Spinal cord (tissue), 10 donors: ENCODE results near the gene NEBL. TPM values are rescaled to one million over a fixed set of nuclear protein-coding genes. Genes with fewer than 3 reads are reported as not detected.
A peak's percentile ranks its signal among the peaks of the same experiment; 100 is the strongest.

ENCODE experiments used
- DNase-seq, 6 donors: peaks; one replicate each; pipeline versions ENCODE4 v3.0.0 to v3.0.0-alpha.2; 2013 to 2015; ENCODE audit warnings: low spot score in 6 of 6, low read depth in 4 of 6
- H3K27ac ChIP-seq: one replicate; pipeline ENCODE4 v1.5.1; 2013; ENCODE audit warnings: low read depth, low read length, control low read depth
- H3K27me3 ChIP-seq: one replicate; pipeline ENCODE4 v1.6.1; 2013; ENCODE audit warnings: low read length; ENCODE audit not compliant: control insufficient read depth, insufficient read depth
- H3K36me3 ChIP-seq: one replicate; pipeline ENCODE4 v1.6.1; 2013; ENCODE audit warnings: low read length; ENCODE audit not compliant: control insufficient read depth, insufficient read depth
- H3K4me1 ChIP-seq: one replicate; pipeline ENCODE4 v1.6.1; 2013; ENCODE audit warnings: low read length; ENCODE audit not compliant: control insufficient read depth, insufficient read depth
- H3K4me3 ChIP-seq: one replicate; pipeline ENCODE4 v1.5.1; 2013; ENCODE audit warnings: low read depth, low read length, control low read depth
- H3K9me3 ChIP-seq: one replicate; pipeline ENCODE4 v1.6.1; 2013; ENCODE audit warnings: low read length; ENCODE audit not compliant: control insufficient read depth, insufficient read depth
- WGBS: methylation state at CpG from one replicate; pipeline ENCODE4 v1.1.5; 2013; ENCODE audit warnings: missing lambda C conversion rate; ENCODE audit not compliant: insufficient coverage; 5-methylcytosine and 5-hydroxymethylcytosine counted together
- polyA plus RNA-seq, 2 donors: library from polyadenylated mRNA; unstranded; fragments of 120-200 nt; gene quantifications; one replicate each; pipeline ENCODE4 v1.2.1, GENCODE V29; 2013; ENCODE audit not compliant: insufficient read length in 2 of 2
- total RNA-seq, 2 donors: library from RNA; depleted of rRNA in 1 of 2; stranded (reverse); fragments of 120-200 nt in 1 of 2; fragments of >200 nt in 1 of 2; gene quantifications; one replicate each; pipeline versions ENCODE4 v1.2.3 to v1.2.4, GENCODE V29; 2013 to 2014
- donor health status: healthy.

Gene NEBL
- total and polyA plus RNA-seq, 4 donors: 28.8 to 157 (median 66.6) TPM

DNA sequence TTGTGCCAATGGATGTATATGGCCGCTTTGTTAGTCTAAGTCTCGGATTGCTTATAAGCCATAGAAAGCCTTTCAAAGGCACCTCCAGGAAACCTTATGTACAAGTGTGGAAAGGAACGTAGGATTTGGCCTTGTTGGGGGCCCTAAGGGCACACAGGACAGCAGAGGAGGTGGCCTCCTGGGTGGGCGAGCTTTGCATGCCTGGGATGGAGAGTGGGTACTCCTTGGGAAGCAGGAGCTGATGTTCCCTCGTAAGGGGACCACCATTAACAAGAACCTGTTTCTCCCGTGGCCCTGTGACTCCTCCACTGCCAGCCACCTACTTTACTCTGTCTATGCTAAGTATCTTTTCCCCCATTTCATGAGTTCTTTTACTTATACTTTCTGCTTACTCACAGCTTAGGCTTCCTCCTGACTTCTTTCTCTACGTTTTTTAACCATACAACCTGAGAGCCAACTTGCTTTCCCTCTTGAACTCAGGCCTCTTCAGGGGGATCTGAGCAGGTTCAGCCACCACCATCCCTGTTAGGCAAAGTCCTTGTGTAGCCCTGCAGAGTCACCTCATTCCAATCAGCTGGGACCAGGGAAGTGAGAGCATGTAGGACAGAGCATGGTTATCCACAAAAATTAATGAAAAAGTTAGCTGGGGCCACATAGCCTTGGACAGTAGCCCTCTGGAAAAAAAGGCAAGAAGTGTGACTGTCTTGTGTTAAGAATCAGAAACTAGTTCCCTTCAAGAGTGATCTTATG is 118.9 kb downstream of the NEBL start:
- Histone ChIP-seq H3K27ac (no peak overlapping the region), H3K9me3 (no peaks in the 10 kb centered on the region), H3K36me3 (no peaks in the 10 kb centered on the region), H3K4me1 (no peaks in the 10 kb centered on the region), H3K4me3 (no peak overlapping the region), H3K27me3 (no peaks in the 10 kb centered on the region)
- WGBS: 92% methylated on average over 4 of the region's 7 CpGs
- DNase-seq: no peak

DNA sequence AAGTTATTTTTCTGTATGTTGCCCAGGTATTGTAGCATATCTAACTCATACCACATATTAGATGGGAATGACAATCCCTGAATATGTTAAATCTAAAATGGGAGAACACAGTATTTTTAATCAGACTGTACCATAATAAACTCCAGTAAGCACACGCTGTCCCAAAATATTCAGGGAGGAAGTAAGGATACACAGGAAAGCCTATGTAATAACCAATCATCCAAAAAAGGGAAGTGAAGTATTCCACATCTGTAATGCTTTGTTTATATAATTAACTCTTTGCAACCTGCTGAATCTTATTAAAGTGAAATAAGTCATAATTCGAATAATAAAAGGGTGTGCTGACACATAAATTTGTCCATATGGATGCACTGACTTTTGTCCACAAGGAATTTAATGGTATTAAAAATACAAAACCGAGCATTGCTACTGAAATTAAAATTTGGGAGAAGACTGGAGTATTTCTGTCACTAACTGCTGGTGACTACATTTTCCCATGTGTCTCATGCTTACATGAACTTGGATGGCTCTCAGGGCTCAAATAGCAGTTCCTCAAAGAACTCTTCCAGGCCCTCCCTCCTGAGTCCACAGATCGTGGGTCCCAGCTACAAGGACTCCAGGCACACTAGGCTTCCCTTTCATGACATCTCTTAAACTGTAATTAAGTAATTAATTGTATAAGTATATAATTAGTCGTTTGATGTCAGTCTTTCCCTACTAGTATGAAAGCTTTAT is 120.6 kb downstream of the NEBL start:
- Histone ChIP-seq H3K9me3 (no peaks in the 10 kb centered on the region), H3K27me3 (no peaks in the 10 kb centered on the region), H3K36me3 (no peaks in the 10 kb centered on the region), H3K27ac (no peak overlapping the region), H3K4me3 (no peak overlapping the region), H3K4me1 (no peaks in the 10 kb centered on the region)
- WGBS: 83% methylated on average over 1 of the region's 5 CpGs
- DNase-seq: peak in 1 of 6 donors; percentile 8

DNA sequence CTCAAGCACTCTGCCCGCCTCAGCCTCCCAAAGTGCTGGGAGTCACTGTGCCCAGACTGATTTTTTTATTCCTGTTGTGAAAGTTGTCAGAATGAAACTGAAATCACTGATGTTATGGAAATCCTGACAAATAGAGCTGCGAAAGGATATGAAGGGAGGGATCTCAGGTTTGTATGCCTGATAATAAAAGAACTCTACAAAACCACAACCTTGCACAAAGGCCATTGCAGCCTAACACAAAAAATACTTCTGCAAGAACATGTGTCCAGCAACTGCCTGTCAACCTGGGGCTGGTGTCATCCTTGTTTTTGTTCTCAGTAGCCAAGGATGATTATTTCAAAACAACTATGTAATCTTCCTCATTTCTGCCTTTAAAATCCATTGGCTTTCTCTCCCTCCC is 126.1 kb downstream of the NEBL start:
- no peak for DNase-seq
- Histone ChIP-seq H3K4me1 (no peaks in the 10 kb centered on the region), H3K9me3 (no peaks in the 10 kb centered on the region), H3K27me3 (no peaks in the 10 kb centered on the region), H3K27ac (no peak overlapping the region), H3K36me3 (no peaks in the 10 kb centered on the region), H3K4me3 (no peak overlapping the region)
- no CpG with 5 or more reads among the region's 2 CpGs for WGBS

DNA sequence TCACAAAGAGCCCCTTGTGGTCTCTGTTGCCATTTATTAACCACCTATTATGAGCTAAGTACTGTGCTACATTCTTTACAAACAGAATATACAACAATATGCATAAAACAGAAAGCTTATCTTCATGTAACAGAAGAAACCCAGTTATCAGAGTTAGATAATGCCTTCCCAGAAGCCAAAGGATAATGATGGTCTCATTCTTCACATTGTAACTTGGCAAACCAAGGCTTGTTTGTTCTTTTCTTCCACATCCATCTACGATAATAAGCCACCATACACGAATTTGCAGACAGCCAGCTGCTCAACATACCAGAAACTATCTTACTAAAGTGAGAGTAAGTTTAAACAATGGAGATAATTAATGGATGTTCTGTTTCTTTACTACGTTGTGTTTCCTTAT is 127.6 kb downstream of the NEBL start:
- no peaks in the 10 kb centered on the region for H3K27me3 ChIP-seq
- no peak overlapping the region for H3K27ac ChIP-seq
- H3K36me3 ChIP-seq: no peaks in the 10 kb centered on the region
- DNase-seq: peak in 1 of 6 donors; percentile 42
- no peak overlapping the region for H3K4me3 ChIP-seq
- H3K4me1 ChIP-seq: no peaks in the 10 kb centered on the region
- H3K9me3 ChIP-seq: no peaks in the 10 kb centered on the region
- no CpG with 5 or more reads among the region's 3 CpGs for WGBS

DNA sequence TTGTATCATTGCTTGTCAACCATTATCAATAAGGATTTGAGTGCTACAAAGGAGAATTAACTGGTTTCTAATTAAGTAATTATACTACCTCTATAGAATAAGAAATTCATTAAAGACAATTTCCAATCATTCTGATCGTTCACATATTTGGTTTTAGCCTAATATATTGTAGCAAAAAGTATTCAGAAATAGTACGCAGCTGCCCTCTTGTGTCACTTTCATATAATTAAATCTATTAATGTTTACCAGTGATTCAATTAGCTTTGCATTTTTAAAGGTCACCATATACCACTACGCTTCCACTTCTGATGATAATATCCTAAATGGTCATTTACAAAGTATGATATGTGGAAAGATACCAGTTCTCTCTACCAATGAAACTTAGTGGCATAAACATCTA is 128.3 kb downstream of the NEBL start:
- H3K4me3 ChIP-seq: no peak overlapping the region
- no CpG with 5 or more reads among the region's 3 CpGs for WGBS

DNA sequence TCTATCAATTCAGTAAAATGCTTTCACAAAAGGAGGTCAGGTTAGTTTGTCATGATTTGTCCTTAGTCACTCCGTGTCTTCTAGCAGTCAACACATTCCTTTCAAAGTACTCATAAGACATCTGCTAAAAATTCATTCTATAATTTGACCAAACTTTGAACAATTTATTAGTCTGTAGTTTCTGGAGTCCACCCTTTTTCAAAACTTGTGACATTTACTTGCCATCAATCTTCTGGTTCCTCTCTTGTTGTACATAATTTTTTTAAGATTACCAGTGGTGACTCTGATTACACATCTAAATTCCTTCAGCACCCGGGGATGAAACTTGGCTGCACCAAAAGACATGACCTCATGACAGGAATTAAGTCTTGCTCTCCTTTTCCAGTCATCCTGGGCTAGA is 130.1 kb downstream of the NEBL start:
- DNase-seq: no peak
- Histone ChIP-seq H3K36me3 (no peaks in the 10 kb centered on the region), H3K27me3 (no peaks in the 10 kb centered on the region), H3K4me1 (no peaks in the 10 kb centered on the region), H3K27ac (no peak overlapping the region), H3K9me3 (no peaks in the 10 kb centered on the region), H3K4me3 (no peak overlapping the region)
- no CpG with 5 or more reads among the region's 2 CpGs for WGBS

More for the DNA sequence above, 128.3 kb downstream of the NEBL start:
- no peak overlapping the region for H3K27ac ChIP-seq
- no peaks in the 10 kb centered on the region for H3K36me3 ChIP-seq
- DNase-seq: peak in 5 of 6 donors; percentile 20 to 89 (median 29)
- H3K27me3 ChIP-seq: no peaks in the 10 kb centered on the region
- no peaks in the 10 kb centered on the region for H3K4me1 ChIP-seq
- no peaks in the 10 kb centered on the region for H3K9me3 ChIP-seq

DNA sequence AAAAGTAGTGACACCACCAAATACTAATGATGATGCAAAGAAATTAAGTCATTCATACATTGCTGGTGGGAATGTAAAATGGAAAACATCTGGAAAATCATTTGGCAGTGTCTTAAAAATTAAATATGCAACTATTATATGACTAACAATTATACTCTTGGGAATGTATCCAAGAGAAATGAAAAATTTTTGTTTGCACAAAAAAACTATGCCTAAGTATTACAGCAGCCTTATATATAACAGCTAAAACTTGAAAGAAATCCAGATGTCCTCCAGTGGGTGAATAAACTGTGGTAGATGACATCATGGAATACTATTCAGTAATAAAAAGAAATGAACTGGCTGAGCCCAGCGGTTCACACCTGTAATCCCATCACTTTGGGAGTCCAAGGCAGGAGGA is 132.0 kb downstream of the NEBL start:
- DNase-seq: no peak
- H3K27me3 ChIP-seq: no peaks in the 10 kb centered on the region
- H3K4me3 ChIP-seq: no peak overlapping the region
- H3K4me1 ChIP-seq: no peaks in the 10 kb centered on the region
- H3K36me3 ChIP-seq: no peaks in the 10 kb centered on the region
- H3K9me3 ChIP-seq: no peaks in the 10 kb centered on the region
- 100% methylated on average over 1 of the region's 1 CpG for WGBS
- H3K27ac ChIP-seq: no peak overlapping the region

DNA sequence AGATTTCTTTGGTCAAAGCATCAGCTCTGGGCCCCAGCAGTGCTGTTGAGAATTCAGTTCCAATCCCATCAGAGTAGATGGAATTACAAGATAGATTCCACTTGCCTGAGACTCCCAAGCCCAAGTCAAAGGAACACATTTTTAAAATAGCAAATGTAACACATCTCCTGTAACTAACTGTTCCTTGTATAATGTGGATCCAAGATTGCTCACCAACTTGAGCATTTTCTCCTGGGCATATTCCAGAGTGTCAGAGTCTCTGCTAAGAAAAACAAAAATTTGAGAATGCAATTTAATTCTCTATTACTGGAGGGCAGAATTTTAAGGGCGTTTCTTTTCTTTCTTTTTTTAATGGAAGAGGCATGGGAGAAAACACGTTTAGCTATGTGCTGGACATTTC is 136.7 kb downstream of the NEBL start:
- Histone ChIP-seq H3K36me3 (no peaks in the 10 kb centered on the region), H3K4me1 (no peaks in the 10 kb centered on the region), H3K27me3 (no peaks in the 10 kb centered on the region), H3K27ac (no peak overlapping the region), H3K9me3 (no peaks in the 10 kb centered on the region), H3K4me3 (no peak overlapping the region)
- peak in 1 of 6 donors; percentile 28 for DNase-seq
- WGBS: no CpG with 5 or more reads among the region's 2 CpGs

DNA sequence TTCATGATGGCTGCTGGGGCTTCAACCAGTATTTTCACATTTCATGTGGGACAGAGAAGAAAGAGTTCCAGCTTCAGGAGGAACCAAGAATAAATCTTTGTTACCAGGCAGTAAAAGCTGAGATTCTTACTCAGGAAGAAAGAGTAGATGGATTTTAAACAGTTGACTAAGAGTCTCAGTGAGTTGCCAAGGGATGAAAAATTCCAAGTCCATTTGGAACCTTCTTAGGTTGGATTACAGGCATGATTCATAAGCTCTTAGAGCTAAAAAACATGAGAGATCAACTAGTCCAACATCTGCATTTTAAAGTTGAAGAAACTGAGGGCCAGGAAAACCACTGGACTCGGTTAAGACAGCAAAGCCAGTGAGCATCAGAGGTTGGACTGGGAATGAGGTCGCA is 148.6 kb downstream of the NEBL start:
- Histone ChIP-seq H3K4me1 (no peaks in the 10 kb centered on the region), H3K36me3 (no peaks in the 10 kb centered on the region), H3K4me3 (no peak overlapping the region), H3K27ac (no peak overlapping the region), H3K27me3 (no peaks in the 10 kb centered on the region), H3K9me3 (peaks cover 2% of the 10 kb centered on the region)
- 80% methylated on average over 1 of the region's 2 CpGs for WGBS
- no peak for DNase-seq

DNA sequence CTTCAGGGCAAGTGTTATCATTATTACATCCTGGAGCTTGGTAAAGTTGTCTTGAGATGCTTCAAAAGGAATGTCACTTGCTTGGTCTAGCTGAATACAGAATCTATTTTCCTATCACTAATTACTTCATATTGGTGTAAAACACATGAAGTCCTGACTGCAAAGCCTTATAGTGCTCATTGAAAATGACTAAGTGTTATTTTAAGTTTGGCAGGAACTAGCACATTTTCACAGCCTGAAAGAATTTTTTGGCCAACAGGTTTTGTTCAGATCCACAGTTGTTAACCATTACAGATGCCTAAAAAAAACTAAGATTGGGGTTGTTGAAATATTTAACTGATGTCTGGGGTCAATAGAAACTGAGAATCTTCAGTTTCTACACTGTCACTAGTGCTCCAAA is 149.3 kb downstream of the NEBL start:
- Histone ChIP-seq H3K36me3 (no peaks in the 10 kb centered on the region), H3K27ac (no peak overlapping the region), H3K27me3 (no peaks in the 10 kb centered on the region), H3K4me1 (no peaks in the 10 kb centered on the region), H3K4me3 (no peak overlapping the region), H3K9me3 (peaks cover 2% of the 10 kb centered on the region)
- no peak for DNase-seq
